Liver (tissue), 3 donors: ENCODE data around the gene CYFIP1.

Source experiments
- EGR1 ChIP-seq, 2 donors: IDR thresholded peaks; 2 replicates each; pipeline ENCODE4 v1.6.1; 2016 to 2018; ENCODE audit warnings: antibody characterized with exemption in 2 of 2, low read depth in 2 of 2
- FOXA1 ChIP-seq: IDR thresholded peaks from 2 replicates; pipeline ENCODE4 v1.6.1; 2016; ENCODE audit warnings: antibody characterized with exemption
- HNF4A ChIP-seq, 2 donors: conservative IDR thresholded peaks; 2 replicates each; pipeline ENCODE4 v1.6.1; 2016; ENCODE audit warnings: antibody characterized with exemption in 2 of 2, mild to moderate bottlenecking in 2 of 2
- MAX ChIP-seq: IDR thresholded peaks from 2 replicates; pipeline ENCODE4 v1.6.1; 2016; ENCODE audit warnings: antibody characterized with exemption
- RAD21 ChIP-seq, 2 donors: IDR thresholded peaks; 2 replicates each; pipeline ENCODE4 v1.6.1; 2016; ENCODE audit warnings: antibody characterized with exemption in 2 of 2, mild to moderate bottlenecking in 2 of 2
- SP1 ChIP-seq: IDR thresholded peaks from 2 replicates; pipeline ENCODE4 v1.6.1; 2018; ENCODE audit warnings: antibody characterized with exemption, mild to moderate bottlenecking
- TAF1 ChIP-seq: conservative IDR thresholded peaks from 2 replicates; pipeline ENCODE4 v1.6.1; 2016; ENCODE audit warnings: antibody characterized with exemption, mild to moderate bottlenecking
- TF ChIP-seq, protein P1 (sequence below): fragments of 150-350 bp; IDR thresholded peaks from 2 replicates; pipeline ENCODE4 v1.5.1; 2017; ENCODE audit warnings: improper control_type of control experiment, low read depth, low read length; ENCODE audit not compliant: missing input control
- TF ChIP-seq, protein P2 (sequence below): IDR thresholded peaks from 2 replicates; pipeline ENCODE4 v1.6.1; 2016; ENCODE audit warnings: antibody characterized with exemption
- TF ChIP-seq, protein P3 (sequence below): IDR thresholded peaks from 2 replicates; pipeline ENCODE4 v1.6.1; 2016; ENCODE audit warnings: antibody characterized with exemption, mild to moderate bottlenecking
- donor health status: healthy.
- donor health status: healthy.

DNA sequence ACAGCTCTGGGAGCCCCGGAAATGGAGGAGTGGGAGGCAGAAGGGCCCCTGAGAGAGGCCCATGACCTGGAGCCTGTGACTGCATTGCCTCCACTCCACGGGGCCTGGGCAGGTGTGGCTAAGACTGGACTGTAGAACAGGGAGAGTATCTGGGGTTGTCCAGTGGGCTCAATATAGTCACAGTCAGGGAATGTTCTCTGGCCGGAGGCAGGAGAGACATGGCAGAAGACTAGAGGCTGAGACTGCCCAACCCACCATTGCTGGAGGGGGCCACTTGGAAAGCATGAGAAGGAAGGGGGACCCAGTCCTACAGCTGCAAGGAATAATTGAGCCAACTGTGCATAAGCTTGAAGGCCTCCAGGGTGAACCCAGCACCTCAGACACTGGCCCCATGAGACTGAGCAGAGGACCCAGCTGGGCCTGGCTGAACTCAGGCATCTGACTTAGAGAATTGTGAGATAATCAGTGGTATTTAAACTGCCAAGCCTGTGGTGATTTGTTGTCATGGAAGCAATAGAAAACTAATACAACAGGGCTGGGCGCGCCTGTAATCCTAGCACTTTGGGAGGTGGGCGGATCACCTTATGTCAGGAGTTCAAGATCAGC lies 108.6 kb downstream of the CYFIP1 start:
- no peak for TF ChIP-seq SP1
- TF ChIP-seq, protein P1, sequence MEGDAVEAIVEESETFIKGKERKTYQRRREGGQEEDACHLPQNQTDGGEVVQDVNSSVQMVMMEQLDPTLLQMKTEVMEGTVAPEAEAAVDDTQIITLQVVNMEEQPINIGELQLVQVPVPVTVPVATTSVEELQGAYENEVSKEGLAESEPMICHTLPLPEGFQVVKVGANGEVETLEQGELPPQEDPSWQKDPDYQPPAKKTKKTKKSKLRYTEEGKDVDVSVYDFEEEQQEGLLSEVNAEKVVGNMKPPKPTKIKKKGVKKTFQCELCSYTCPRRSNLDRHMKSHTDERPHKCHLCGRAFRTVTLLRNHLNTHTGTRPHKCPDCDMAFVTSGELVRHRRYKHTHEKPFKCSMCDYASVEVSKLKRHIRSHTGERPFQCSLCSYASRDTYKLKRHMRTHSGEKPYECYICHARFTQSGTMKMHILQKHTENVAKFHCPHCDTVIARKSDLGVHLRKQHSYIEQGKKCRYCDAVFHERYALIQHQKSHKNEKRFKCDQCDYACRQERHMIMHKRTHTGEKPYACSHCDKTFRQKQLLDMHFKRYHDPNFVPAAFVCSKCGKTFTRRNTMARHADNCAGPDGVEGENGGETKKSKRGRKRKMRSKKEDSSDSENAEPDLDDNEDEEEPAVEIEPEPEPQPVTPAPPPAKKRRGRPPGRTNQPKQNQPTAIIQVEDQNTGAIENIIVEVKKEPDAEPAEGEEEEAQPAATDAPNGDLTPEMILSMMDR, result no peak
- no peak for TF ChIP-seq EGR1 (IDR thresholded peaks at IDR 0.05; ENCODE audit: low read depth in 2 of 2)
- no peak for TF ChIP-seq MAX
- TF ChIP-seq RAD21 (IDR thresholded peaks at IDR 0.05), result no peak
- TF ChIP-seq FOXA1, result no peak
- TF ChIP-seq, protein P2, sequence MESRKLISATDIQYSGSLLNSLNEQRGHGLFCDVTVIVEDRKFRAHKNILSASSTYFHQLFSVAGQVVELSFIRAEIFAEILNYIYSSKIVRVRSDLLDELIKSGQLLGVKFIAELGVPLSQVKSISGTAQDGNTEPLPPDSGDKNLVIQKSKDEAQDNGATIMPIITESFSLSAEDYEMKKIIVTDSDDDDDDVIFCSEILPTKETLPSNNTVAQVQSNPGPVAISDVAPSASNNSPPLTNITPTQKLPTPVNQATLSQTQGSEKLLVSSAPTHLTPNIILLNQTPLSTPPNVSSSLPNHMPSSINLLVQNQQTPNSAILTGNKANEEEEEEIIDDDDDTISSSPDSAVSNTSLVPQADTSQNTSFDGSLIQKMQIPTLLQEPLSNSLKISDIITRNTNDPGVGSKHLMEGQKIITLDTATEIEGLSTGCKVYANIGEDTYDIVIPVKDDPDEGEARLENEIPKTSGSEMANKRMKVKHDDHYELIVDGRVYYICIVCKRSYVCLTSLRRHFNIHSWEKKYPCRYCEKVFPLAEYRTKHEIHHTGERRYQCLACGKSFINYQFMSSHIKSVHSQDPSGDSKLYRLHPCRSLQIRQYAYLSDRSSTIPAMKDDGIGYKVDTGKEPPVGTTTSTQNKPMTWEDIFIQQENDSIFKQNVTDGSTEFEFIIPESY, result no peak
- TF ChIP-seq HNF4A (conservative IDR thresholded peaks at IDR 0.05), result no peak
- TF ChIP-seq TAF1, result no peak
- TF ChIP-seq, protein P3, sequence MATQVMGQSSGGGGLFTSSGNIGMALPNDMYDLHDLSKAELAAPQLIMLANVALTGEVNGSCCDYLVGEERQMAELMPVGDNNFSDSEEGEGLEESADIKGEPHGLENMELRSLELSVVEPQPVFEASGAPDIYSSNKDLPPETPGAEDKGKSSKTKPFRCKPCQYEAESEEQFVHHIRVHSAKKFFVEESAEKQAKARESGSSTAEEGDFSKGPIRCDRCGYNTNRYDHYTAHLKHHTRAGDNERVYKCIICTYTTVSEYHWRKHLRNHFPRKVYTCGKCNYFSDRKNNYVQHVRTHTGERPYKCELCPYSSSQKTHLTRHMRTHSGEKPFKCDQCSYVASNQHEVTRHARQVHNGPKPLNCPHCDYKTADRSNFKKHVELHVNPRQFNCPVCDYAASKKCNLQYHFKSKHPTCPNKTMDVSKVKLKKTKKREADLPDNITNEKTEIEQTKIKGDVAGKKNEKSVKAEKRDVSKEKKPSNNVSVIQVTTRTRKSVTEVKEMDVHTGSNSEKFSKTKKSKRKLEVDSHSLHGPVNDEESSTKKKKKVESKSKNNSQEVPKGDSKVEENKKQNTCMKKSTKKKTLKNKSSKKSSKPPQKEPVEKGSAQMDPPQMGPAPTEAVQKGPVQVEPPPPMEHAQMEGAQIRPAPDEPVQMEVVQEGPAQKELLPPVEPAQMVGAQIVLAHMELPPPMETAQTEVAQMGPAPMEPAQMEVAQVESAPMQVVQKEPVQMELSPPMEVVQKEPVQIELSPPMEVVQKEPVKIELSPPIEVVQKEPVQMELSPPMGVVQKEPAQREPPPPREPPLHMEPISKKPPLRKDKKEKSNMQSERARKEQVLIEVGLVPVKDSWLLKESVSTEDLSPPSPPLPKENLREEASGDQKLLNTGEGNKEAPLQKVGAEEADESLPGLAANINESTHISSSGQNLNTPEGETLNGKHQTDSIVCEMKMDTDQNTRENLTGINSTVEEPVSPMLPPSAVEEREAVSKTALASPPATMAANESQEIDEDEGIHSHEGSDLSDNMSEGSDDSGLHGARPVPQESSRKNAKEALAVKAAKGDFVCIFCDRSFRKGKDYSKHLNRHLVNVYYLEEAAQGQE, result no peak
